GM19035 (cell line): ENCODE data around the gene CD84.
"Not testable (repeated sequence)": the region's sequence is repeated elsewhere in the genome, so short reads cannot be mapped to it uniquely, and the experiment has no call there.

Experiments used
- ATAC-seq: cut with Tn5 transposase; IDR thresholded peaks from one replicate; pipeline ENCODE4 v1.9.1; 2021; ENCODE audit not compliant: unreplicated experiment

The CD84 gene

GRCh38 chr1:160579216-160579701, at the start of gene CD84:
CD84 (minus strand) TSS chr1:160579496; CDS start chr1:160579437, 59 bp downstream.
- ATAC-seq: no peak

- no peak for ATAC-seq
Observed at GRCh38 chr1:160628799-160629263, 49.5 kb upstream of the CD84 start.

- ATAC-seq: not testable (repeated sequence)
Observed at GRCh38 chr1:160627677-160628289, 48.5 kb upstream of the CD84 start.

- ATAC-seq: peak; percentile 22
Observed at GRCh38 chr1:160626509-160627342, 47.4 kb upstream of the CD84 start.

- no peak for ATAC-seq
Observed at GRCh38 chr1:160625725-160626498, 46.6 kb upstream of the CD84 start.

- no peak for ATAC-seq
Observed at GRCh38 chr1:160625321-160625720, 46.0 kb upstream of the CD84 start.

- ATAC-seq: peak; percentile 29
Observed at GRCh38 chr1:160624464-160624863, 45.2 kb upstream of the CD84 start.

GRCh38 chr1:160623862-160624261, 44.6 kb upstream of the CD84 start:
- ATAC-seq: peak; percentile 27

- no peak for ATAC-seq
Observed at GRCh38 chr1:160623227-160623633, 43.9 kb upstream of the CD84 start.

GRCh38 chr1:160622501-160623226, 43.4 kb upstream of the CD84 start:
- ATAC-seq: no peak

GRCh38 chr1:160621633-160622413, 42.5 kb upstream of the CD84 start:
- no peak for ATAC-seq

GRCh38 chr1:160620942-160621632, 41.8 kb upstream of the CD84 start:
- no peak for ATAC-seq

GRCh38 chr1:160619742-160620277, 40.5 kb upstream of the CD84 start:
- no peak for ATAC-seq

- no peak for ATAC-seq
Observed at GRCh38 chr1:160618763-160619274, 39.5 kb upstream of the CD84 start.

- no peak for ATAC-seq
Observed at GRCh38 chr1:160618327-160618726, 39.0 kb upstream of the CD84 start.

GRCh38 chr1:160615660-160616059, 36.4 kb upstream of the CD84 start:
- ATAC-seq: no peak

GRCh38 chr1:160614410-160614809, 35.1 kb upstream of the CD84 start:
- ATAC-seq: no peak

- no peak for ATAC-seq
Observed at GRCh38 chr1:160612613-160613218, 33.4 kb upstream of the CD84 start.
